ENCODE results near the gene FGF18.

FGF18 gene

DNA sequence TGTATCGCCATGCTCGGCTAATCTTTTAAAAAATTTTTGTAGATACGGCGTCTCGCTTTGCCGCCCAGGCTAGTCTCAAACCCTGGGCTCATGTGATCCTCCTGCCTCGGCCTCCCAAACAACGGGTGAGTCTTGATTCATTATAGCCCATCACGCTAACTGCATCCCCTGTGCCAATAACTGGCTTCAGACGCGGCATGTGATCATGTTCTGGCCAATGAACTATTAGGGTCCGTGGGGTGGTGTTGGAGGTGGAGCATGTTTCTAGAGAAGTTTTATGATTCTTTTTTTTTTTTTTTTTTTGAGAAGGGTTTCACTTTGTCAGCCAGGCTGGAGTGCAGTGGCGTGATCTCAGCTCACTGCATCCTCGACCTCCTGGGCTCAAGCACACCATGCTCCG is 51.0 kb downstream of the FGF18 start:
- ChIA-PET POLR2A (interaction anchor here (0.9 kb wide), 1 partner anchor 83 kb away, joined by 3 read pairs; no protein-coding TSS in a partner anchor), CTCF (interaction anchor here (1.3 kb wide), 1 partner anchor 14 kb away, joined by 5 read pairs; no protein-coding TSS in a partner anchor)
- TF ChIP-seq, protein P1, sequence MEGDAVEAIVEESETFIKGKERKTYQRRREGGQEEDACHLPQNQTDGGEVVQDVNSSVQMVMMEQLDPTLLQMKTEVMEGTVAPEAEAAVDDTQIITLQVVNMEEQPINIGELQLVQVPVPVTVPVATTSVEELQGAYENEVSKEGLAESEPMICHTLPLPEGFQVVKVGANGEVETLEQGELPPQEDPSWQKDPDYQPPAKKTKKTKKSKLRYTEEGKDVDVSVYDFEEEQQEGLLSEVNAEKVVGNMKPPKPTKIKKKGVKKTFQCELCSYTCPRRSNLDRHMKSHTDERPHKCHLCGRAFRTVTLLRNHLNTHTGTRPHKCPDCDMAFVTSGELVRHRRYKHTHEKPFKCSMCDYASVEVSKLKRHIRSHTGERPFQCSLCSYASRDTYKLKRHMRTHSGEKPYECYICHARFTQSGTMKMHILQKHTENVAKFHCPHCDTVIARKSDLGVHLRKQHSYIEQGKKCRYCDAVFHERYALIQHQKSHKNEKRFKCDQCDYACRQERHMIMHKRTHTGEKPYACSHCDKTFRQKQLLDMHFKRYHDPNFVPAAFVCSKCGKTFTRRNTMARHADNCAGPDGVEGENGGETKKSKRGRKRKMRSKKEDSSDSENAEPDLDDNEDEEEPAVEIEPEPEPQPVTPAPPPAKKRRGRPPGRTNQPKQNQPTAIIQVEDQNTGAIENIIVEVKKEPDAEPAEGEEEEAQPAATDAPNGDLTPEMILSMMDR (IDR thresholded peaks at IDR 0.05; ENCODE audit: insufficient read depth, low read length, missing control alignments), result no peak
- no peak for DNase-seq (ENCODE audit: low read depth, low spot score)
- H3K4me3 ChIP-seq (ENCODE audit: low read depth, low read length), result no peak overlapping the region

GRCh38 chr5:171474230-171474813 is 54.9 kb downstream of the FGF18 start:
- DNase-seq (ENCODE audit: low read depth, low spot score), result no peak
- TF ChIP-seq, protein P1 (IDR thresholded peaks at IDR 0.05; ENCODE audit: insufficient read depth, low read length, missing control alignments), result no peak
- no peak overlapping the region for H3K4me3 ChIP-seq (ENCODE audit: low read depth, low read length)
- CTCF ChIA-PET, result no interaction called here
- POLR2A ChIA-PET, result no interaction called here

DNA sequence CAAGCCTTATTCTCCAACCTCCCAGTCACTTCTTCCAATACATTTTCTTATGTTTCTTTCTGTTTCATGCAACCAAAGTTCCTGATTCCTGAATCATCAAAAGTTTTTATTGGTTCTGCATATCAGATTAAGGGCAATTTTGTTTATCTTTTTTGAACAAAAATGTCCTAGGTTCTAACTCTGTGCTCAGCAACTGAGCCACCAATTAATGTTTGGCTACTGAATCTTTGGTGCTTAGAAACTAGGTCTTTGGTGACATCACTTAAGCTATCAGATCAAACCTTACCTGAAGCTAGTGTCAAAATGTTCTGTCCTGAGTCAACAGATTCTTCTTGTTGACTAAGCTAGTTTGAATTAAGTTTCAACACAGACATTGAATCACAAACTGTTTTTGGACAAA is 56.1 kb downstream of the FGF18 start:
- no peak overlapping the region for H3K4me3 ChIP-seq (ENCODE audit: low read depth, low read length)
- CTCF ChIA-PET, result interaction anchor here (0.9 to 2.0 kb wide), 2 partner anchors 9 to 12 kb away, joined by 5 to 7 read pairs; no protein-coding TSS in a partner anchor
- TF ChIP-seq, protein P1 (IDR thresholded peaks at IDR 0.05; ENCODE audit: insufficient read depth, low read length, missing control alignments), result no peak
- POLR2A ChIA-PET, result no interaction called here
- no peak for DNase-seq (ENCODE audit: low read depth, low spot score)

DNA sequence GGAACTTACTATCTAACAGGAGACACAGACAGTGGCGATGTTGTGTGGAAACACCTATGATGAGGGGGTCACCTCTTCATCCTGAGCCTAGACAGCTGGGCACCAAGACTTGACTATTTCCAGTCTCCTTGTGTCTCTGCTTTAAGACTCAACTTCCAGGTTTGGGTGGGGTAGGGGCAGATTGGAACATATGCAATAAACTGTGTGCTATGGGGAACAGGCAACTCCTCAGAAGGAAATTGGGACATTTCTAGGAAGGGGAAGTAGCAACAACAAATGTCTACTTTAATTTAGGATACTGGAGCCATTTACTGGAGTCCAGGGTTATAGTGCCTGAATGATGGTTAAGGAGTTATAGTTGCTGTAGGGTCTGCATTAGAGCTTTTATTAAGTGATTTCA is 57.3 kb downstream of the FGF18 start:
- H3K4me3 ChIP-seq (ENCODE audit: low read depth, low read length), result no peak overlapping the region
- ChIA-PET POLR2A (no interaction called here), CTCF (interaction anchor here (0.9 to 2.0 kb wide), 2 partner anchors 7 to 13 kb away, joined by 5 to 7 read pairs; no protein-coding TSS in a partner anchor)
- DNase-seq (ENCODE audit: low read depth, low spot score), result no peak
- TF ChIP-seq, protein P1 (IDR thresholded peaks at IDR 0.05; ENCODE audit: insufficient read depth, low read length, missing control alignments), result no peak

DNA sequence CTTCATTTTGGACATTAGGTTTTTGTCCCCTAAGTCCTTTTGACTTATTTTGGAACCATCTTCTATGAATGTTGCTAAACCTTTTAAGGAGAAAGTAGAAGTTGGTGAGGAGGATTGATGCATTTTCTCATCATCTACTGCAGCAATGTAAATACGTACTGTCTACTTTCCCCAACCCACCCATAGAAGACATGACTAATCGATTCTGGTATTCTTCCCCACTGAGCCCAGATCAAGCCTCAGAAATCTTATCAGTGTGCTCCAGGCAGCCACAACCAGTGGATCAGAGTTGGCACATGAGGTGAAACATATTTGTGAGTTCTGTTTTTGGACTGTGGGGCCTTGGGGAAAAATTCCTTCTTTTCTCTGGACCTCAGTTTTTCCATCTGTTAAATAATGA is 57.7 kb downstream of the FGF18 start:
- DNase-seq (ENCODE audit: low read depth, low spot score), result no peak
- no peak overlapping the region for H3K4me3 ChIP-seq (ENCODE audit: low read depth, low read length)
- TF ChIP-seq, protein P1 (IDR thresholded peaks at IDR 0.05; ENCODE audit: insufficient read depth, low read length, missing control alignments), result no peak
- ChIA-PET POLR2A (no interaction called here), CTCF (interaction anchor here (2.0 kb wide), 1 partner anchor 14 kb away, joined by 7 read pairs; no protein-coding TSS in a partner anchor)

DNA sequence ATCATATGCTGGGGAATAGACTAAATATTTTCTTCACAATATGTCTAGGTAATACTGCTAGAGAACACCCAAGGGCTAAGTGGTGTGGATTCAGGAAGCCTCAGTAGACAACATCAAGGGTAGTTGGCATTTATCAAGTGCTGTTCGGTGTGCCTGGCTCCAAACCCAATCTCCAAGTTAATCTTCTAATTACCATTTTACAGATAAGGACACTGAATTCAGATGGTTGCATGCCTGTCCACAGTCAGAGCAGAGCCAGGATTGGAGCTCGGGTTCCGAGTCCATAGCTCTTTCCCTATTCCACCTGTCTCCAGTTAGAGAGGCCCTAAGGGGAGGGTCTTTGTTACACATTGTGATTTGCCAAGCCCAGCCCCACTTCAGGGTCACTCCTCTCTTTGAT is 58.2 kb downstream of the FGF18 start:
- CTCF ChIA-PET, result no interaction called here
- TF ChIP-seq, protein P1 (IDR thresholded peaks at IDR 0.05; ENCODE audit: insufficient read depth, low read length, missing control alignments), result no peak
- DNase-seq (ENCODE audit: low read depth, low spot score), result no peak
- POLR2A ChIA-PET, result no interaction called here
- H3K4me3 ChIP-seq (ENCODE audit: low read depth, low read length), result no peak overlapping the region
